Glomerular visceral epithelial cell (primary cell): ENCODE measurements around the gene CNIH2.
"Not testable (repeated sequence)": the region's sequence is repeated elsewhere in the genome, so short reads cannot be mapped to it uniquely, and the experiment has no call there.

Experiments
- DNase-seq: peaks from one replicate; pipeline ENCODE4 v3.0.0-alpha.2; 2016; ENCODE audit errors: extremely low spot score

Gene CNIH2

DNA sequence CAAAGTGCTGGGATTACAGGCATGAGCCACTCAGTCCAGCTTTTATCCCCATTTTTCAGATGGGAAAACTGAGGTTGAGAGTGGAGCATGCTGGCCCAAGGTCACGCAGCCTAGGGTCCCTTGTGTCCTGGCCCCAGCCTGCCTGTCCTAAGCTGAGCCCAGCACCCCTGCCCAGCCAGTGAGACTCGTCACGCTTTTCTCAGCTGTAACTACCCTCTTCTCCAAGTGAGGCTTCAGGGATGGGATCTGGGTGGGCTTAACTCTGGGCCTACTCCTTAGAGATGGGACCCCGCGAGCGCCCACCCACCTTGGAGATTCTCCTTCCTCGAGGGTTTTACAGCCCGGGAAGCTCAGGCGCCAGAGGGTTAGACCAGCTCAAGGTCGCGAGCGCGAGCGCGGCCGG, 13.3 kb downstream of the CNIH2 start:
- DNase-seq = no peak

- DNase-seq = no peak
These were observed 13.9 kb downstream of the CNIH2 start, which contains the start of gene TMEM151A for GRCh38 chr11:66291706-66292542. Gene TMEM151A, plus strand, starts transcription at chr11:66291894. Its CDS starts 120 bp downstream, at chr11:66292014.

DNA sequence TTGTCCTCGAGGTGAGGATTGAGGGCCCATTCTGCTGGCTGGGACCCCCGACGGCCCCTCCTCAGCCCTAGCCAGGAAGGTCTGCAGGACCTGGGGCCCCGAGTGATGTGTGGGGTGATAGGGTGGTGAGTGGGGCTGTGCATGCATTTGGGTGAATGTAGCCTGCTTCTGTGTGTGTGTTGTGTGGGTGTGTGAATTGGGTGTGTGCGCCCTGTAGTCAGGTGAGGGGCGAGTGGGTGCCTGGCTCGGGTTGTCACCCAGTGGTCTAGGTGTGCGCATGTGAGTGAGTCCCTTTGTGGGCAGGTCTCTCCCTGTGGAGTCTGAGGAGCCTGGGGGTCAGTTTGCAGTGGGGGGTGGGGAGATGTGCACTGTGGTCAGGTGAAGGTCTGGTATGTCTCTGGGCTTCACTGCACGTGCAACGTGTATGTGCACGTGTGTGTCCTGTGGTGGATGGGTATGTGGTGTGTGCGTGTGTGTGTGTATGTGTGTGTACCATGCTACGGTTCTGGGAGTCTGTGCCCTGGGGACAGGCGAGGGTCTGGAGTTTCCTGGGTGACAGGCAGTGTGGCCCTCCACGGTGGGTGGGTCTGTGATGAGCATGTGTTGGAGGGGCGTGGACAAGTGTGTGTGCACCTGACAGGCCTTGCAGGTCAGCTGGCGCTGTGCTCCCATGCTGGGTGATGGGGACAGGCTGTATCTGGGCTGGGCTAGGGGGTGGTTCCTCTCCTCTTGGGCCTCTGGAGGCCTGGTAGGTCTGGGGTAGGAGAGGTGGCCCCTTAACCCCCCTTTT, 14.8 kb downstream of the CNIH2 start:
- DNase-seq = no peak

DNA sequence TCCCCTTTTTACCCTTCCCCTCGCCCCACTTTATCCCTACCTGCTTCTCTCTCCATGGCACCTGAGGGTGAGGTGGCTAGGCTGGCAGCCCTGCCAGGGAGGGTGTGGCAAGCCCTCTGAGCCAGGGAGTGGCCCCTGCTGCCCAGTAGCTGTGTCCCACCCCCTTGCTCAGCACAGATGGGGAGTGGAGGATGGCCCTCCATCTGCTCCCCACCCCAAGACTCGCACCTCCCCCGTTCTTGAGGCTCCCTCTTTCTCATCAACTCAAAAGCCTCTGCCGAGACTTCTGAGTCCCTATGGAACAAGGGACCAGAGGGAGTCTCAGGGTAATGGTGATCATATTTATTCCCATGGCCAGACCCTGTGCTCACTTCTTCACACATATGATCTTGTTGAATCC, 15.4 kb downstream of the CNIH2 start:
- no peak for DNase-seq

GRCh38 chr11:66293777-66294625, 16.0 kb downstream of the CNIH2 start:
- DNase-seq = no peak

DNA sequence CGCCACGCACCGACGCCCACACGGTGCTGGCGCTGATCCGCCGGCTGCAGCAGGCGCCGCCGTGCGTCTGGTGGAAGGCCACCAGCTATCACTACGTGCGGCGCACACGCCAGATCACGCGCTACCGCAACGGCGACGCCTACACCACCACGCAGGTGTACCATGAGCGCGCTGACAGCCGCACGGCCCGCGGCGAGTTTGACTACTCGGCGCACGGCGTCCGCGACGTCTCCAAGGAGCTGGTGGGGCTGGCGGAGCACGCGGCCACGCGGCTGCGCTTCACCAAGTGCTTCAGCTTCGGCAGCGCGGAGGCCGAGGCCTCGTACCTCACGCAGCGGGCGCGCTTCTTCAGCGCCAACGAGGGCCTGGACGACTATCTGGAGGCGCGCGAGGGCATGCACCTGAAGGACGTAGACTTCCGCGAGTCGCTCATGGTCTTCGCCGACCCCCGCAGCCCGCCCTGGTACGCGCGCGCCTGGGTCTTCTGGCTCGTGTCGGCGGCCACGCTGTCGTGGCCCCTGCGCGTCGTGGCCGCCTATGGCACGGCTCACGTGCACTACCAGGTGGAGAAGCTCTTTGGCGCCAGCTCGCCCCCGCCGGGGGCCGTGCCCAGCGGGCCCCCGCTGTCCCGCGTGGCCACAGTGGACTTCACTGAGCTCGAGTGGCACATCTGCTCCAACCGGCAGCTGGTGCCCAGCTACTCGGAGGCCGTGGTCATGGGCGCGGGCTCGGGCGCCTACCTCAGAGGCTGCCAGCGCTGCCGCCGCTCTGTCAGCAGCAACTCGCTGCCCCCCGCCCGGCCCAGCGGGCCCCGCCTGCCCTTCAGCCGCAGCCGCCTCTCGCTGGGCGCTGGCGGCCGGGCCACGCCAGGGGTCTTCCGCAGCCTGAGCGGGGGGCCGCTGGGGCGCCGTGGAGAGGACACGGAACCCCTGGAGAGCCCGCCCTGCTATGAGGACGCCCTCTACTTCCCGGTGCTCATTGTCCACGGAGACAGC, 16.9 kb downstream of the CNIH2 start:
- no peak for DNase-seq

- DNase-seq = no peak
These were observed 19.6 kb downstream of the CNIH2 start for GRCh38 chr11:66297610-66298009.

- DNase-seq = no peak
These were observed 21.2 kb downstream of the CNIH2 start for GRCh38 chr11:66299186-66299585.

DNA sequence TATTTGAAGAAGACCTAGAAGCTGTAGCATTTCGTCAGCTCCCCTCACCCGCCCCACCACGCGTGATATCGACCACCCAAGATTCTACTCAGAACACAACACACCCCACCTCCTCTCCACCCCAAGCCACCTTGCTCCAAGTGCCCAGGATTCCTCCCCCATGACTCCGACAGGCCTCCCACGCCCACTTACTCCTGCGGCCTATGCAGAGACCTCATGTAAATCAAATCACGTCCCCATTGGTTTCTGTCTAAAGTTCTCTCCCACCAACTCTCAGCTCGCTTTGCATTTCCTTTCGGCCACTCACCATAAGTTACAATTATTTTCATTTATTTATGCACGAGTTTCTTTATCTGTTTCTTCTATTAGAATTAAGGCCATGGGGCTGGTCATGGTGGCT, 24.7 kb downstream of the CNIH2 start:
- no peak for DNase-seq

DNA sequence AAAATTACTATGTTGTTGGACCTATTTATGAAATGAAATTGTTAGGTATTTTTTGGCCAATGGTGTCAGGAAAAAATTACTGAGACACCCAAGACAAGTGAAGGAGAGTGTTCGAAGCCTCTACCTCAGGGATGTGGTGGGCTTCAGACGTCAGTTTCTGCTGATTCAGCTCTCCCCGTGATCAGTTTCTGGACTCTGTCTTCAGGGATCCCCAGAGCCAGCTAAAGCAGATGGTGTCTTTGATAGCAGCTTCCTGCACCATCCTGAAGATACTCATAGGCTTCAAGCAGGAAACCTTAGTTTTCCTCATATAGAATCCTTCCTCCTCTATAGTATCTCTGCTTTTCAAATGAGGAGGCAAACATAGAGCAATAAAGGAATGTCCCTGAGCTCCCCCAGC, 31.5 kb downstream of the CNIH2 start:
- no peak for DNase-seq

DNA sequence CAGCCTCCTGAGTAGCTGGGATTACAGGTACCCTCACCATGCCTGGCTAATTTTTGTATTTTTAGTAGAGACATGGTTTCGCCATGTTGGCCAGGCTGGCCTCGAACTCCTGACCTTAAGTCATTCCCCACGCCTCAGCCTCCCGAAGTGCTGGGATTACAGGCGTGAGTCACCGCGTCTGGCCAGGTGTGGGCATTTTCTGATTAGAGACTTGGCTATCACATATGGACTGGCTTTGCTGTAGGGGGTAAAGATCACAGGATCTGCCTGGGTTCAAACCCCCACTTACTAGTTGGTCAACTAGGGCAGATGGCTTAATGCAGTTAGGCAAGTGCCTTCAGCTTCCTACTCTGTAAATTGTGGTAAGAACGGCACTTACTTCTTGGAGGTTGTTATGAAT, 32.3 kb downstream of the CNIH2 start:
- no peak for DNase-seq

- DNase-seq = not testable (repeated sequence)
These were observed 32.9 kb downstream of the CNIH2 start for GRCh38 chr11:66310803-66311440.

- DNase-seq = no peak
These were observed 33.5 kb downstream of the CNIH2 start for GRCh38 chr11:66311470-66311964.

DNA sequence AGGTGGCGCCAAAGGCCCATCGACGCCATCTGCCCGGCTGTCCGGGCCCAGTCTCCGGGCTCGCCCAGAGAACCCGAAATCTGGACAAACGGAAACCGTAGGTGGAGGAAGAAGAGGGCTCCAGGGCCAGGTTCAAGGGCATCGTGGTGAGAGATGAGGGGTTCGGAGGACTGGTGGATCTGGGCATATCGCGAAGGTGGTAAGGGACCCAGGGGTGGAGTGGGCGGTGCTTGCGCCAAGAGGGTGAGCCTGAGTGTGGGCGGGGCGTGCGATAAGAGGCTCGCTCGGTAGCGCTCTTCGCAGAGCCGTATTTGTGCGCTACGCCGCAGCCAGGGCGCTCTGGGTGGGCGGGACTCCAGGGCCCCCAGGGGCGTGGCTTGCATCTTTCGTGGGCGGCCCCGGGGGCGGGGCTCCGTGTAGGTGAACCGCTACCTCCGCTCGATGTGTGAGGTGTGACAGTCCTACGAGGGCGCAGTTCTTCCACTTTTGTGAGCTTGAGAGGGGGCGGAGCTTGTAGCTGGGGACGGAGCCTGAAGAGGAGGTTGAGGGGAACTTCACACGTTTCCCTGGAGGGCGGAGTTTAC, 34.1 kb downstream of the CNIH2 start:
- peak; percentile 91 for DNase-seq

- DNase-seq = peak; percentile 98
These were observed 34.8 kb downstream of the CNIH2 start for GRCh38 chr11:66312549-66313320.

- DNase-seq = no peak
These were observed 35.6 kb downstream of the CNIH2 start for GRCh38 chr11:66313321-66314185.

DNA sequence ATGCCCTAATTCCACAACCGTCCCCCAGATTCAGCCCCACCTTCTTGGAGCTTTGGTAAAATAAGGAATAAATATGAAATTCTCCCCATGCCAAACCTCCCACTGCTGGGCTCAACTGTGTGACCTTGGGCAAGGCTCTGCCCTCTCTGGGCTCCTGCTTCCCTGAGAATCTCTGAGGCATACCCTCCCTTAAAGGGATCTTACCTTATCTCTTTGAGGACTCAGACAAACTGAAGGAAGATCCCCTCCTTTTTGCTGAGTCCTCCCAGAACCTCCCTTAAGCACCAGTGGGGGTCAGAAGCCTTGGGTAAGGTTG, 36.2 kb downstream of the CNIH2 start:
- no peak for DNase-seq
